ENCODE measurements around the gene EPS15.

Gene EPS15

DNA sequence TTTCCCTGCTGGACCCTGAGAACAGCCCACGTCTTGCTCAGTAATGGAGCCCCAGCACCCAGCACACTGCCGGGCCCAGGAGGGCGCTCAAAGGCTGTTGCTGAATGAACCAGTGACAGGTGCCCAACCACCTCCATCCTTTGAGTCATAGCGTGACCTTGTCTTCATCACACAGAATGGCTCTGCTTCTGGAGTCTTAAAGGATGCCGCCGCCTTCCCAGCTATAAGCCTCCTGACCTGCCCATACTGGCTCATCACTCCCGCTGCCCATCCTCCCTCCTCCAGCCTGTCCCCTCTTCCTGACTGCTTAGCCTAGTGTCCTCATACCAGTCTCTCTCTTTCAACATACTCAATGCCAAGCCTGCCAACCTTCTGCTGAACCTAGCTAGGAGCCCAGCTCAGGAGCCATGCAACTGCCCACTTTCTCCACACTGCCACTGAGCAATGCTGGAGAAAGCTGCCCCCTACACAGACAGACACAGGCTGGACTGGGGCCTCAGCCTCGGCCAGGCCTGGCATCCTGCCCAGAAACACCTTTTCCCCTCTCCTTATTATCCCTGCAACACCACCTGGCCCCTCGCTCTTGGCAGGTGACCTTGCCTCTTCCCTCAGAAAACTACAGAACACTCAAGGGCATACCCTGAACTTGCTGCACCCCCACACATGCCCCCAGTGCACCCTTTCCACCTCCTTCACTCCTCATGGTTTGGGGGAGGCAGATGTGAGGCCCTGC is 202.8 kb downstream of the EPS15 start:
- Histone ChIP-seq H3K4me3 (ENCODE audit: low read depth, low read length) (no peak overlapping the region), H3K27ac (ENCODE audit: low read depth, low read length) (no peak overlapping the region), H2AFZ (ENCODE audit: low read length, unreplicated experiment) (no peak overlapping the region), H3K27me3 (ENCODE audit: insufficient read depth, low read length) (no peaks in the 10 kb centered on the region), H3K79me2 (ENCODE audit: control insufficient read depth, insufficient read depth, low read length, unreplicated experiment) (no peaks in the 10 kb centered on the region), H3K4me1 (ENCODE audit: control insufficient read depth, insufficient read depth, low read length, unreplicated experiment) (peaks cover 17% of the 10 kb centered on the region), H3K36me3 (ENCODE audit: insufficient read depth, low read length) (no peaks in the 10 kb centered on the region)

- no peaks in the 10 kb centered on the region for H3K27me3 ChIP-seq (ENCODE audit: insufficient read depth, low read length)
- H3K4me1 ChIP-seq (ENCODE audit: control insufficient read depth, insufficient read depth, low read length, unreplicated experiment): peaks cover 17% of the 10 kb centered on the region
- no peak overlapping the region for H3K4me3 ChIP-seq (ENCODE audit: low read depth, low read length)
- no peaks in the 10 kb centered on the region for H3K36me3 ChIP-seq (ENCODE audit: insufficient read depth, low read length)
- peak overlapping the region; percentile 92; the same call in 1 of the 2 replicates for H3K27ac ChIP-seq (ENCODE audit: low read depth, low read length)
- H2AFZ ChIP-seq (ENCODE audit: low read length, unreplicated experiment): no peak overlapping the region
- no peaks in the 10 kb centered on the region for H3K79me2 ChIP-seq (ENCODE audit: control insufficient read depth, insufficient read depth, low read length, unreplicated experiment)
Observed at GRCh38 chr1:51314974-51315373, 204.1 kb downstream of the EPS15 start.

GRCh38 chr1:51313961-51314777 is 204.9 kb downstream of the EPS15 start:
- Histone ChIP-seq H3K27me3 (ENCODE audit: insufficient read depth, low read length) (no peaks in the 10 kb centered on the region), H3K4me3 (ENCODE audit: low read depth, low read length) (no peak overlapping the region; the same call in 1 of the 2 replicates), H2AFZ (ENCODE audit: low read length, unreplicated experiment) (peak overlapping the region; percentile 93), H3K79me2 (ENCODE audit: control insufficient read depth, insufficient read depth, low read length, unreplicated experiment) (no peaks in the 10 kb centered on the region), H3K4me1 (ENCODE audit: control insufficient read depth, insufficient read depth, low read length, unreplicated experiment) (peaks cover 17% of the 10 kb centered on the region), H3K27ac (ENCODE audit: low read depth, low read length) (peak overlapping the region; percentile 92), H3K36me3 (ENCODE audit: insufficient read depth, low read length) (no peaks in the 10 kb centered on the region)

- Histone ChIP-seq H3K27ac (ENCODE audit: low read depth, low read length) (peak overlapping the region; percentile 92), H3K36me3 (ENCODE audit: insufficient read depth, low read length) (no peaks in the 10 kb centered on the region), H3K79me2 (ENCODE audit: control insufficient read depth, insufficient read depth, low read length, unreplicated experiment) (no peaks in the 10 kb centered on the region), H2AFZ (ENCODE audit: low read length, unreplicated experiment) (peak overlapping the region; percentile 93), H3K4me3 (ENCODE audit: low read depth, low read length) (no peak overlapping the region), H3K4me1 (ENCODE audit: control insufficient read depth, insufficient read depth, low read length, unreplicated experiment) (peaks cover 17% of the 10 kb centered on the region), H3K27me3 (ENCODE audit: insufficient read depth, low read length) (no peaks in the 10 kb centered on the region)
Observed at GRCh38 chr1:51313268-51313852, 205.7 kb downstream of the EPS15 start.

DNA sequence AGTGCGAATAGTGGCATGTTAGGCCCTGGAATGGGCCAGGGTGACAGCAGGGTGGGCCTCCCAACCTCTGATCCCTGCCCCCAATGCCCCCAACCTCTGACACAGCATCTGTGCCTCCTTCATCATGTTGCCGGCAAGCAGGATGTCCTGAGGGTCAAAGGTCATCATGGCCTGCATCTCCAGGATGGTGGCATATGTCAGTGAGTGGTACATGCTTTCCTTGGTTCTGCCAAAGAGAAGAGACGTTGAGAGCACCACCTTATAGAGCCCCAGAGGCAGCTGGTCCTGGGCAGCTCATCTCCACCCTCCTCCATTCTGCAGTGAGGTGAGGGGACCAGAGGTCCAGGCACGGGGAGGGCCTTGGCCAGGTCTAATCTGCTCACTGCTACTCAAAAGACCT is 206.3 kb downstream of the EPS15 start:
- H3K27ac ChIP-seq (ENCODE audit: low read depth, low read length): no peak overlapping the region
- H3K4me1 ChIP-seq (ENCODE audit: control insufficient read depth, insufficient read depth, low read length, unreplicated experiment): peaks cover 17% of the 10 kb centered on the region
- no peaks in the 10 kb centered on the region for H3K36me3 ChIP-seq (ENCODE audit: insufficient read depth, low read length)
- no peaks in the 10 kb centered on the region for H3K27me3 ChIP-seq (ENCODE audit: insufficient read depth, low read length)
- no peaks in the 10 kb centered on the region for H3K79me2 ChIP-seq (ENCODE audit: control insufficient read depth, insufficient read depth, low read length, unreplicated experiment)
- no peak overlapping the region for H3K4me3 ChIP-seq (ENCODE audit: low read depth, low read length)
- H2AFZ ChIP-seq (ENCODE audit: low read length, unreplicated experiment): no peak overlapping the region

GRCh38 chr1:51311826-51312225 is 207.2 kb downstream of the EPS15 start:
- Histone ChIP-seq H3K4me1 (ENCODE audit: control insufficient read depth, insufficient read depth, low read length, unreplicated experiment) (peaks cover 17% of the 10 kb centered on the region), H3K79me2 (ENCODE audit: control insufficient read depth, insufficient read depth, low read length, unreplicated experiment) (no peaks in the 10 kb centered on the region), H3K27ac (ENCODE audit: low read depth, low read length) (no peak overlapping the region), H3K36me3 (ENCODE audit: insufficient read depth, low read length) (no peaks in the 10 kb centered on the region), H3K4me3 (ENCODE audit: low read depth, low read length) (no peak overlapping the region), H3K27me3 (ENCODE audit: insufficient read depth, low read length) (no peaks in the 10 kb centered on the region), H2AFZ (ENCODE audit: low read length, unreplicated experiment) (no peak overlapping the region)

GRCh38 chr1:51310871-51311613 is 208.0 kb downstream of the EPS15 start:
- H3K4me1 ChIP-seq (ENCODE audit: control insufficient read depth, insufficient read depth, low read length, unreplicated experiment): peaks cover 17% of the 10 kb centered on the region
- no peaks in the 10 kb centered on the region for H3K79me2 ChIP-seq (ENCODE audit: control insufficient read depth, insufficient read depth, low read length, unreplicated experiment)
- H3K4me3 ChIP-seq (ENCODE audit: low read depth, low read length): no peak overlapping the region
- H2AFZ ChIP-seq (ENCODE audit: low read length, unreplicated experiment): no peak overlapping the region
- no peaks in the 10 kb centered on the region for H3K36me3 ChIP-seq (ENCODE audit: insufficient read depth, low read length)
- no peaks in the 10 kb centered on the region for H3K27me3 ChIP-seq (ENCODE audit: insufficient read depth, low read length)
- no peak overlapping the region for H3K27ac ChIP-seq (ENCODE audit: low read depth, low read length)

GRCh38 chr1:51309291-51309690 is 209.8 kb downstream of the EPS15 start:
- Histone ChIP-seq H3K36me3 (ENCODE audit: insufficient read depth, low read length) (no peaks in the 10 kb centered on the region), H3K27ac (ENCODE audit: low read depth, low read length) (no peak overlapping the region), H3K4me1 (ENCODE audit: control insufficient read depth, insufficient read depth, low read length, unreplicated experiment) (peaks cover 14% of the 10 kb centered on the region), H3K4me3 (ENCODE audit: low read depth, low read length) (no peak overlapping the region), H3K79me2 (ENCODE audit: control insufficient read depth, insufficient read depth, low read length, unreplicated experiment) (no peaks in the 10 kb centered on the region), H3K27me3 (ENCODE audit: insufficient read depth, low read length) (no peaks in the 10 kb centered on the region), H2AFZ (ENCODE audit: low read length, unreplicated experiment) (no peak overlapping the region)

DNA sequence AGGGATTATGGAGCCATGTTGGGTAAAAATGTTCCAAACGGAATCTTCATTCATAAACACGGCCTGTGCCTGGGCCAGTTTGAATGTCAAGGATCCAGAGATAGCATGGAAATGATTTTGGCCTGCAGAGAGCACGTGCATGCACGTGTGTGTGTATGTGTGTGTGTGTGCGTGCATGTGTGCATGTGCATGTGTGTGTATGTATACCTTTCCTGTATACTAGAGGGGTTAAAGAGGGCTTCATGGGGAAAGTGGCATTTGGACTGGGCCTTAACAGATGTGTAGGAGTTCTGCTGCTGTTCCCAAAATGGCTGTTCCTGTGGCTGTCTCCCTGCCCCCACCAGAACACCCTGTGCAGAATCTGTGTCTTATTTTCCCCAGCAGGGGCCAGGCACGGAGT is 210.4 kb downstream of the EPS15 start:
- no peaks in the 10 kb centered on the region for H3K79me2 ChIP-seq (ENCODE audit: control insufficient read depth, insufficient read depth, low read length, unreplicated experiment)
- H2AFZ ChIP-seq (ENCODE audit: low read length, unreplicated experiment): no peak overlapping the region
- no peak overlapping the region for H3K27ac ChIP-seq (ENCODE audit: low read depth, low read length)
- H3K36me3 ChIP-seq (ENCODE audit: insufficient read depth, low read length): no peaks in the 10 kb centered on the region
- peaks cover 14% of the 10 kb centered on the region for H3K4me1 ChIP-seq (ENCODE audit: control insufficient read depth, insufficient read depth, low read length, unreplicated experiment)
- no peaks in the 10 kb centered on the region for H3K27me3 ChIP-seq (ENCODE audit: insufficient read depth, low read length)
- no peak overlapping the region for H3K4me3 ChIP-seq (ENCODE audit: low read depth, low read length)

- Histone ChIP-seq H2AFZ (ENCODE audit: low read length, unreplicated experiment) (no peak overlapping the region), H3K4me1 (ENCODE audit: control insufficient read depth, insufficient read depth, low read length, unreplicated experiment) (peaks cover 15% of the 10 kb centered on the region), H3K36me3 (ENCODE audit: insufficient read depth, low read length) (no peaks in the 10 kb centered on the region), H3K4me3 (ENCODE audit: low read depth, low read length) (no peak overlapping the region), H3K27me3 (ENCODE audit: insufficient read depth, low read length) (no peaks in the 10 kb centered on the region), H3K27ac (ENCODE audit: low read depth, low read length) (no peak overlapping the region), H3K79me2 (ENCODE audit: control insufficient read depth, insufficient read depth, low read length, unreplicated experiment) (no peaks in the 10 kb centered on the region)
Observed at GRCh38 chr1:51306950-51307349, 212.1 kb downstream of the EPS15 start.
